Kidney (tissue), 14 donors: ENCODE measurements around the gene ZNF726. TPM values are rescaled to one million over a fixed set of nuclear protein-coding genes. Genes with fewer than 3 reads are reported as not detected.
A peak's percentile ranks its signal among the peaks of the same experiment; 100 is the strongest.
"Not testable (repeated sequence)": the region's sequence is repeated elsewhere in the genome, so short reads cannot be mapped to it uniquely, and the experiment has no call there.

ENCODE experiments used
- DNase-seq, 5 donors: peaks; one replicate each; pipeline ENCODE4 v3.0.0-alpha.2; 2013 to 2020
- FAIRE-seq: peaks from 2 replicates; lab custom pipeline; 2012; peaks lifted over from hg19 to GRCh38; lab: Jason Lieb, UNC
- H3K27ac ChIP-seq, 2 donors: one replicate each; pipeline ENCODE4 v1.7.0; 2013; ENCODE audit warnings: low read depth in 2 of 2, low read length in 2 of 2, inconsistent platforms in 1 of 2
- H3K27me3 ChIP-seq: one replicate; pipeline ENCODE4 v1.7.1; 2013; ENCODE audit warnings: low read length, inconsistent platforms; ENCODE audit not compliant: control insufficient read depth, insufficient read depth
- H3K36me3 ChIP-seq, 3 donors: one replicate each; pipeline versions ENCODE4 v1.7.0 to v1.7.1; 2013; ENCODE audit warnings: low read length in 3 of 3, control low read depth in 1 of 3, inconsistent platforms in 1 of 3; ENCODE audit not compliant: insufficient read depth in 3 of 3, control insufficient read depth in 2 of 3
- H3K4me1 ChIP-seq, 3 donors: one replicate each; pipeline versions ENCODE4 v1.7.0 to v1.7.1; 2013; ENCODE audit warnings: low read length in 3 of 3, inconsistent platforms in 1 of 3, low read depth in 1 of 3; ENCODE audit not compliant: control insufficient read depth in 2 of 3, insufficient read depth in 2 of 3
- H3K4me3 ChIP-seq, 3 donors: one replicate each; pipeline versions ENCODE4 v1.7.0 to v1.8.1; 2013; ENCODE audit warnings: low read length in 3 of 3, control low read depth in 1 of 3, inconsistent platforms in 1 of 3
- H3K9ac ChIP-seq, 3 donors: one replicate each; pipeline versions ENCODE4 v1.7.0 to v1.7.1; 2013; ENCODE audit warnings: low read length in 3 of 3, control low read depth in 1 of 3, inconsistent platforms in 1 of 3
- H3K9me3 ChIP-seq, 3 donors: one replicate each; pipeline versions ENCODE4 v1.7.0 to v1.7.1; 2013; ENCODE audit warnings: low read length in 3 of 3, control low read depth in 1 of 3, inconsistent platforms in 1 of 3; ENCODE audit not compliant: control insufficient read depth in 2 of 3, insufficient read depth in 1 of 3
- intact Hi-C: fragments of 100-400 bp; cut with DNase I; formaldehyde crosslinking; loops from one replicate; pipeline ENCODE4 v1.11.1; 2022
- polyA plus RNA-seq: library from polyadenylated mRNA; stranded (reverse); fragments of 350-450 nt; fragmentation: Illumina TruSeq; extraction: RNeasy Lipid Tissue Mini Kit (QIAGEN cat#74804); gene quantifications from one replicate; pipeline ENCODE4 v1.2.3, GENCODE V29; 2014; ENCODE audit warnings: low read depth, low replicate concordance; ENCODE audit not compliant: insufficient read depth
- total RNA-seq: library from RNA; stranded (reverse); fragmentation: NEBNext Ultra II Directional; extraction: Animal tissue kit (Norgen Biotek cat#: 25700); gene quantifications from one replicate; pipeline ENCODE4 v1.2.1, GENCODE V29; 2021
- TF ChIP-seq, protein P1 (sequence below): IDR thresholded peaks from 3 replicates; pipeline ENCODE4 v1.5.1; 2012; ENCODE audit warnings: mild to moderate bottlenecking, moderate library complexity, borderline replicate concordance; ENCODE audit not compliant: insufficient read depth; ENCODE audit errors: extremely low read depth
- donor health status: control.
- donor health status: control.
- donor health status: control.
- donor health status: control.
- donor health status: control.
- donor health status: DM: yes; HTN: yes; CAD: no.
- donor health status: Normal renal cell carcinoma (clear cell type).

ZNF726 gene
- total and polyA plus RNA-seq, 2 donors from 2014 or later = 2.7 to 6.4 TPM

DNA sequence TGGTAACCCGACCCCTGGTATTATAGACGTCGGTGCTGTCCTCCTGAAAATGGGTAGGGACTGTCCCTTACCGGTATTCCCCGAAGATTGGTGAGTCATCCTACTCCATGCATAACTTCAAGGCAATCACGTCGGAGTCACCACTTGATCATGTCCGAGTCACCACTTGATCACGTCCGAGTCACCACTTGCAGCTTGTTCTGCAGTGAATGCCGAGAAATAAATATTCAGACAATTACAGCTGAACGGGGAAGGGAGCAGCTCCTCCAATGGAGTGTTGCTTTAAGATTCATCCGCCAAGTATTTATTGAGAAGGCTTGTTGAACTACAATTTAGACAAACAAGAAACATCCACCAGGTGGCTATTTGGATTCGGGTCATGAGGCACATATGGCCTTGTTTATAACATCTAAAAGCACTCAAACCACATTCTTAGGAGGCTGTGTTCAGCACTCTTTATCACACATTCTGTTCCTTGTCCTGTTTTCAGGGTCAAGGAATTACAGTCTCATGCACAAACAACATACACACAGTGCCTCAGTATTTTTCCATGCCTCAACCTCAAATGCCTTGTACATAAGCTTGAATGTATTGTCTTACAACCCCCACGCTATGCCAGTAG, 43.1 kb downstream of the ZNF726 start:
- Histone ChIP-seq H3K9me3 (peaks cover 0 to 2% (median 0%) of the 10 kb centered on the region in 3 donors), H3K27me3 (no peaks in the 10 kb centered on the region), H3K4me1 (no peaks in the 10 kb centered on the region), H3K36me3 (no peaks in the 10 kb centered on the region), H3K9ac (no peak overlapping the region), H3K4me3 (no peak overlapping the region), H3K27ac (no peak overlapping the region)
- FAIRE-seq = no peak
- TF ChIP-seq, protein P1, sequence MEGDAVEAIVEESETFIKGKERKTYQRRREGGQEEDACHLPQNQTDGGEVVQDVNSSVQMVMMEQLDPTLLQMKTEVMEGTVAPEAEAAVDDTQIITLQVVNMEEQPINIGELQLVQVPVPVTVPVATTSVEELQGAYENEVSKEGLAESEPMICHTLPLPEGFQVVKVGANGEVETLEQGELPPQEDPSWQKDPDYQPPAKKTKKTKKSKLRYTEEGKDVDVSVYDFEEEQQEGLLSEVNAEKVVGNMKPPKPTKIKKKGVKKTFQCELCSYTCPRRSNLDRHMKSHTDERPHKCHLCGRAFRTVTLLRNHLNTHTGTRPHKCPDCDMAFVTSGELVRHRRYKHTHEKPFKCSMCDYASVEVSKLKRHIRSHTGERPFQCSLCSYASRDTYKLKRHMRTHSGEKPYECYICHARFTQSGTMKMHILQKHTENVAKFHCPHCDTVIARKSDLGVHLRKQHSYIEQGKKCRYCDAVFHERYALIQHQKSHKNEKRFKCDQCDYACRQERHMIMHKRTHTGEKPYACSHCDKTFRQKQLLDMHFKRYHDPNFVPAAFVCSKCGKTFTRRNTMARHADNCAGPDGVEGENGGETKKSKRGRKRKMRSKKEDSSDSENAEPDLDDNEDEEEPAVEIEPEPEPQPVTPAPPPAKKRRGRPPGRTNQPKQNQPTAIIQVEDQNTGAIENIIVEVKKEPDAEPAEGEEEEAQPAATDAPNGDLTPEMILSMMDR = no peak
- intact Hi-C loops = no loop called here
- peak in 1 of 5 donors; percentile 55 for DNase-seq

DNA sequence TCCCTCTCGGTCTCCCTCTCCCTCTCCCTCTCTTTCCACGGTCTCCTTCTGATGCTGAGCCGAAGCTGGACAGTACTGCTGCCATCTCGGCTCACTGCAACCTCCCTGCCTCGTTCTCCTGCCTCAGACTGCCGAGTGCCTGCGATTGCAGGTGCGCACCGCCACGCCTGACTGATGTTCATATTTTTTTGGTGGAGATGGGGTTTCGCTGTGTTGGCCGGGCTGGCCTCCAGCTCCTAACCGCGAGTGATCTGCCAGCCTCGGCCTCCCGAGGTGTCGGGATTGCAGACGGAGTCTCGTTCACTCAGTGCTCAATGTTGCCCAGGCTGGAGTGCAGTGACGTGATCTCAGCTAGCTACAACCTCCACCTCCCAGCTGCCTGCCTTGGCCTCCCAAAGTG, 48.7 kb downstream of the ZNF726 start:
- H3K27me3 ChIP-seq, H3K4me3 ChIP-seq, H3K4me1 ChIP-seq, DNase-seq, H3K9ac ChIP-seq, FAIRE-seq, intact Hi-C loops, H3K36me3 ChIP-seq, H3K27ac ChIP-seq, H3K9me3 ChIP-seq: not testable (repeated sequence)

GRCh38 chr19:23963881-23964280, 49.2 kb downstream of the ZNF726 start:
- H3K36me3 ChIP-seq, H3K27ac ChIP-seq, H3K4me1 ChIP-seq, H3K27me3 ChIP-seq, intact Hi-C loops, H3K9ac ChIP-seq, FAIRE-seq, H3K9me3 ChIP-seq, H3K4me3 ChIP-seq: not testable (repeated sequence)
- DNase-seq = peak in 1 of 5 donors; percentile 53

GRCh38 chr19:23964334-23964733, 49.6 kb downstream of the ZNF726 start:
- intact Hi-C loops, FAIRE-seq, H3K36me3 ChIP-seq, H3K9ac ChIP-seq, DNase-seq, H3K27me3 ChIP-seq, H3K9me3 ChIP-seq, H3K4me3 ChIP-seq, H3K27ac ChIP-seq, H3K4me1 ChIP-seq: not testable (repeated sequence)

DNA sequence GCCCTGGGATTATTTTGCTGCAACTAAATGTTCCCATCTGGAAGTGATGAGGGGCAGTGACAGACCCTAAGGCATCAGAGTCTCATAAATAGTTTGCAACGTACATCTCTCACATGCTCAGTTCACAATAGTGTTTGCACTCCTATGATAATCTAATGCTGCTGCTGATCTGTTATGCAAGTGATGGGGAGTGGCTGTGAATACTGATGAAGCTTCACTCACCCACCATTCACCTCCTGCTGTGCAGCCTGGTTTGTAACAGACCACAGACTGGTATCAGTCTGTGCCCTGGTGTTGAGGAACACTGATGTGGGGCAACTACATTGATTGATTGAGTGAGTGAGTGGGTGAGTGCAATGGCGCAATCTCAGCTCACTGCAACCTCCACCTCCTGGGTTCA, 54.9 kb downstream of the ZNF726 start:
- H3K27me3 ChIP-seq = peaks cover 2% of the 10 kb centered on the region
- no peak for DNase-seq
- no peaks in the 10 kb centered on the region for H3K36me3 ChIP-seq
- no peaks in the 10 kb centered on the region for H3K9me3 ChIP-seq
- intact Hi-C loops = loop anchor here (5.0 kb wide), 1 partner anchor 97 kb away; no protein-coding TSS in a partner anchor
- TF ChIP-seq, protein P1 = no peak
- no peak overlapping the region for H3K9ac ChIP-seq
- H3K4me3 ChIP-seq = no peak overlapping the region
- H3K27ac ChIP-seq = no peak overlapping the region
- H3K4me1 ChIP-seq = no peaks in the 10 kb centered on the region
- no peak for FAIRE-seq
